ENCODE results near the gene EFHD1.

Gene EFHD1

GRCh38 chr2:232636788-232637420, 3.5 kb downstream of the EFHD1 start:
- DNase-seq (ENCODE audit: extremely low read depth, low read depth): no peak
- no peak overlapping the region for H3K4me3 ChIP-seq (replicated peaks; ENCODE audit: low read depth, low read length)
- no peak for TF ChIP-seq CTCF (IDR thresholded peaks at IDR 0.05; ENCODE audit: low read depth, low read length, missing control alignments)

GRCh38 chr2:232637866-232638583, 4.6 kb downstream of the EFHD1 start:
- no peak for DNase-seq (ENCODE audit: extremely low read depth, low read depth)
- H3K4me3 ChIP-seq (replicated peaks; ENCODE audit: low read depth, low read length): no peak overlapping the region
- no peak for TF ChIP-seq CTCF (IDR thresholded peaks at IDR 0.05; ENCODE audit: low read depth, low read length, missing control alignments)

GRCh38 chr2:232641153-232641848, 7.9 kb downstream of the EFHD1 start:
- H3K4me3 ChIP-seq (replicated peaks; ENCODE audit: low read depth, low read length): no peak overlapping the region
- no peak for DNase-seq (ENCODE audit: extremely low read depth, low read depth)
- no peak for TF ChIP-seq CTCF (IDR thresholded peaks at IDR 0.05; ENCODE audit: low read depth, low read length, missing control alignments)

GRCh38 chr2:232643147-232643425, 9.7 kb downstream of the EFHD1 start:
- DNase-seq (ENCODE audit: extremely low read depth, low read depth): no peak
- no peak overlapping the region for H3K4me3 ChIP-seq (replicated peaks; ENCODE audit: low read depth, low read length)
- no peak for TF ChIP-seq CTCF (IDR thresholded peaks at IDR 0.05; ENCODE audit: low read depth, low read length, missing control alignments)

- TF ChIP-seq CTCF (IDR thresholded peaks at IDR 0.05; ENCODE audit: low read depth, low read length, missing control alignments): no peak
These were observed 10.5 kb downstream of the EFHD1 start for GRCh38 chr2:232643813-232644347.

GRCh38 chr2:232645061-232645460, 11.7 kb downstream of the EFHD1 start:
- no peak for DNase-seq (ENCODE audit: extremely low read depth, low read depth)
- no peak for TF ChIP-seq CTCF (IDR thresholded peaks at IDR 0.05; ENCODE audit: low read depth, low read length, missing control alignments)
- no peak overlapping the region for H3K4me3 ChIP-seq (replicated peaks; ENCODE audit: low read depth, low read length)

More at GRCh38 chr2:232643813-232644347, 10.5 kb downstream of the EFHD1 start:
- DNase-seq (ENCODE audit: extremely low read depth, low read depth): no peak
- H3K4me3 ChIP-seq (replicated peaks; ENCODE audit: low read depth, low read length): no peak overlapping the region

Measured in HFF-Myc (cell line).